Spleen (tissue), 11 donors: ENCODE measurements around the gene RNF215. TPM values are rescaled to one million over a fixed set of nuclear protein-coding genes. Genes with fewer than 3 reads are reported as not detected.

ENCODE experiments used
- DNase-seq: peaks from one replicate; pipeline ENCODE4 v3.0.0-alpha.2; 2020
- H3K27ac ChIP-seq, 8 donors: fragments of 200-600 bp; sonication (generic) in 7 of 8; 1 replicate in 4 of 8; 2 replicates in 4 of 8; pipeline versions ENCODE4 v1.5.0 to v1.8.0; 2016 to 2021; ENCODE audit warnings: inconsistent platforms in 4 of 8, mild to moderate bottlenecking in 4 of 8, moderate library complexity in 1 of 8
- H3K27me3 ChIP-seq, 7 donors: fragments of 200-600 bp; sonication (generic) in 6 of 7; replicated peaks in 1 of 7; 1 replicate in 4 of 7; 2 replicates in 3 of 7; pipeline versions ENCODE4 v1.5.0 to v1.8.0; 2016 to 2021; ENCODE audit warnings: inconsistent platforms in 3 of 7, mild to moderate bottlenecking in 1 of 7
- H3K36me3 ChIP-seq, 6 donors: fragments of 200-600 bp; sonication (generic) in 5 of 6; 1 replicate in 4 of 6; 2 replicates in 2 of 6; pipeline versions ENCODE4 v1.5.0 to v1.8.0; 2016 to 2021; ENCODE audit warnings: inconsistent platforms in 2 of 6
- H3K4me1 ChIP-seq, 6 donors: fragments of 200-600 bp; sonication (generic) in 5 of 6; 1 replicate in 3 of 6; 2 replicates in 3 of 6; pipeline versions ENCODE4 v1.5.0 to v1.8.0; 2016 to 2021; ENCODE audit warnings: inconsistent platforms in 3 of 6
- H3K4me3 ChIP-seq, 8 donors: fragments of 200-600 bp; sonication (generic) in 7 of 8; 1 replicate in 4 of 8; 2 replicates in 4 of 8; pipeline versions ENCODE4 v1.5.0 to v1.8.0; 2016 to 2021; ENCODE audit warnings: inconsistent platforms in 4 of 8, mild to moderate bottlenecking in 4 of 8, moderate library complexity in 2 of 8
- H3K9me3 ChIP-seq, 8 donors: fragments of 200-600 bp; sonication (generic) in 7 of 8; 1 replicate in 4 of 8; 2 replicates in 4 of 8; pipeline versions ENCODE4 v1.5.0 to v1.8.0; 2016 to 2021; ENCODE audit warnings: inconsistent platforms in 4 of 8
- CTCF ChIP-seq, 11 experiments: fragments of 200-600 bp in 7 of 11; fragments of 450-650 bp in 4 of 11; sonication (generic) in 4 of 11; IDR thresholded peaks in 8 of 11; conservative IDR thresholded peaks in 3 of 11; 1 replicate in 7 of 11; 2 replicates in 4 of 11; pipeline versions ENCODE4 v1.4.0 to v1.8.0; 2016 to 2021; ENCODE audit warnings: antibody characterized with exemption in 11 of 11, inconsistent platforms in 4 of 11, mild to moderate bottlenecking in 1 of 11
- POLR2A ChIP-seq, 3 donors: fragments of 450-650 bp; IDR thresholded peaks; one replicate each; pipeline ENCODE4 v1.5.1; 2017; ENCODE audit warnings: antibody characterized with exemption in 3 of 3, mild to moderate bottlenecking in 1 of 3
- POLR2AphosphoS5 ChIP-seq, 3 donors: sonication (generic); formaldehyde crosslinking; IDR thresholded peaks; one replicate each; pipeline ENCODE4 v1.5.1; 2017; ENCODE audit warnings: antibody characterized with exemption in 3 of 3
- WGBS, 5 donors: extraction: QIAGEN DNeasy Blood & Tissue Kit in 3 of 5; methylation state at CpG; one replicate each; pipeline versions ENCODE4 v1.1.5 to v1.1.7; 2013 to 2018; 5-methylcytosine and 5-hydroxymethylcytosine counted together
- intact Hi-C: fragments of 100-400 bp; cut with DNase I; formaldehyde crosslinking; loops from one replicate; pipeline ENCODE4 v1.15.0; 2023; ENCODE audit warnings: low total_unique reads
- polyA plus RNA-seq, 3 donors: library from polyadenylated mRNA; stranded (reverse); fragments of 200-250 nt; gene quantifications; one replicate each; pipeline ENCODE4 v1.2.1, GENCODE V29; 2013
- total RNA-seq, 7 donors: library from RNA; depleted of rRNA in 3 of 7; stranded (reverse); fragments of >200 nt in 3 of 7; fragmentation: NEBNext Ultra II Directional in 4 of 7; extraction: Animal tissue kit (Norgen Biotek cat#: 25700) in 4 of 7; gene quantifications; one replicate each; pipeline versions ENCODE4 v1.1.0 to v1.2.1, GENCODE V29; 2016 to 2021
- donor health status: healthy with polysubstance abuse.
- donor health status: DM: no; HTN: no; CAD: no; lungs with moderate emphysema.
- donor health status: DM: no; HTN: no; CAD: no.
- donor health status: Bipolar disorder and iron deficiency.
- donor health status: healthy.
- donor health status: DM: no; HTN: no; CAD: no.
- donor health status: DM: yes; HTN: yes; CAD: no.

RNF215 gene
- total and polyA plus RNA-seq, 10 donors, result 6.5 to 19.5 (median 12.8) TPM

GRCh38 chr22:30381264-30381663, 5.9 kb downstream of the RNF215 start:
- intact Hi-C loops, result loop anchor here (10.0 kb wide), 1 partner anchor 266 kb away; no protein-coding TSS in a partner anchor
- no peak overlapping the region for H3K4me3 ChIP-seq
- H3K9me3 ChIP-seq, result no peaks in the 10 kb centered on the region
- peaks cover under 1 to 9% (median 5%) of the 10 kb centered on the region in 6 donors for H3K4me1 ChIP-seq
- H3K36me3 ChIP-seq, result peaks cover 0 to 71% (median 11%) of the 10 kb centered on the region in 6 donors
- no peaks in the 10 kb centered on the region for H3K27me3 ChIP-seq
- no peak overlapping the region for H3K27ac ChIP-seq
- WGBS, 5 donors, result 80 to 96% (median 86%) methylated on average over 12 of the region's 12 CpGs
- TF ChIP-seq CTCF (IDR thresholded peaks at IDR 0.05 in 8 of 11, conservative IDR thresholded peaks at IDR 0.05 in 3 of 11), result no peak
- TF ChIP-seq POLR2A (IDR thresholded peaks at IDR 0.05), result no peak
- no peak for TF ChIP-seq POLR2AphosphoS5 (IDR thresholded peaks at IDR 0.05)
- DNase-seq, result no peak

- DNase-seq, result no peak
- H3K9me3 ChIP-seq, result no peaks in the 10 kb centered on the region
- 92 to 97% (median 96%) methylated on average over 13 to 20 of the region's 20 CpGs for WGBS, 5 donors
- H3K4me3 ChIP-seq, result no peak overlapping the region
- no peak overlapping the region for H3K27ac ChIP-seq
- intact Hi-C loops, result loop anchor here (10.0 kb wide), 1 partner anchor 265 kb away; no protein-coding TSS in a partner anchor
- peaks cover 0 to 6% (median 0%) of the 10 kb centered on the region in 6 donors for H3K4me1 ChIP-seq
- no peaks in the 10 kb centered on the region for H3K27me3 ChIP-seq
- TF ChIP-seq POLR2A (IDR thresholded peaks at IDR 0.05), result no peak
- no peak for TF ChIP-seq CTCF (IDR thresholded peaks at IDR 0.05 in 8 of 11, conservative IDR thresholded peaks at IDR 0.05 in 3 of 11)
- TF ChIP-seq POLR2AphosphoS5 (IDR thresholded peaks at IDR 0.05), result no peak
- peaks cover 0 to 77% (median 11%) of the 10 kb centered on the region in 6 donors for H3K36me3 ChIP-seq
These were observed 7.2 kb downstream of the RNF215 start for GRCh38 chr22:30380011-30380410.

GRCh38 chr22:30375312-30375849, 11.8 kb downstream of the RNF215 start:
- no peak overlapping the region for H3K4me3 ChIP-seq
- H3K9me3 ChIP-seq, result no peaks in the 10 kb centered on the region
- H3K27me3 ChIP-seq, result no peaks in the 10 kb centered on the region
- no peak for DNase-seq
- WGBS, 5 donors, result 81 to 93% (median 84%) methylated on average over 13 of the region's 13 CpGs
- intact Hi-C loops, result no loop called here
- H3K36me3 ChIP-seq, result peaks cover 0 to 37% (median 9%) of the 10 kb centered on the region in 6 donors
- no peak for TF ChIP-seq CTCF (IDR thresholded peaks at IDR 0.05 in 8 of 11, conservative IDR thresholded peaks at IDR 0.05 in 3 of 11)
- TF ChIP-seq POLR2AphosphoS5 (IDR thresholded peaks at IDR 0.05), result no peak
- TF ChIP-seq POLR2A (IDR thresholded peaks at IDR 0.05), result no peak
- peak overlapping the region in 6 of 8 donors; percentile 29 to 82 (median 54) for H3K27ac ChIP-seq
- peaks cover 0 to 35% (median 22%) of the 10 kb centered on the region in 6 donors for H3K4me1 ChIP-seq
